ENCODE results near the gene STARD13.

The STARD13 gene

GRCh38 chr13:33219926-33220325 lies 65.6 kb downstream of the STARD13 start:
- no peak for DNase-seq (ENCODE audit: low read depth)

DNA sequence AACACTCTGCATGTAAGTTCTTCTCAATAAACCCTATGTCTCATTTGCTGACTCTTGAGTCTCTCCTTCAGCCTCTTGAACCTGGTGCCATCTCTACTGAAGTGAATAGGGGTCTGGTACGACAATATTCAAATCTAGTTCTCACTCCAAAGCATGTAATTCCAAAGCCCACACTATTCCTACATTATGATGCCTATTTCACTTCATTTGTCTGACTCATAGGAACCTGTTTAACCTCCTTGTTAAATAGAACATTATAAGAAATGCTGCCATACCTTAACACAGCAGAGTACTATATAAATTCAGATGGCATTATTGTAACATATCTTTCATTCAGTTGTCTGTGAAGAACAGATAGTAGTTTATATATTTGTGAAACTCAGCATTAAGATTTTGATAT lies 67.1 kb downstream of the STARD13 start:
- no peak for DNase-seq (ENCODE audit: low read depth)

GRCh38 chr13:33218020-33218419 lies 67.5 kb downstream of the STARD13 start:
- peak; percentile 89 for DNase-seq (ENCODE audit: low read depth)

- DNase-seq (ENCODE audit: low read depth): peak; percentile 60
Measured at GRCh38 chr13:33217256-33217655, 68.3 kb downstream of the STARD13 start.

- DNase-seq (ENCODE audit: low read depth): peak; percentile 74
Measured at GRCh38 chr13:33213797-33214196, 71.8 kb downstream of the STARD13 start.

GRCh38 chr13:33213024-33213768 lies 72.4 kb downstream of the STARD13 start:
- DNase-seq (ENCODE audit: low read depth): peak; percentile 66

DNA sequence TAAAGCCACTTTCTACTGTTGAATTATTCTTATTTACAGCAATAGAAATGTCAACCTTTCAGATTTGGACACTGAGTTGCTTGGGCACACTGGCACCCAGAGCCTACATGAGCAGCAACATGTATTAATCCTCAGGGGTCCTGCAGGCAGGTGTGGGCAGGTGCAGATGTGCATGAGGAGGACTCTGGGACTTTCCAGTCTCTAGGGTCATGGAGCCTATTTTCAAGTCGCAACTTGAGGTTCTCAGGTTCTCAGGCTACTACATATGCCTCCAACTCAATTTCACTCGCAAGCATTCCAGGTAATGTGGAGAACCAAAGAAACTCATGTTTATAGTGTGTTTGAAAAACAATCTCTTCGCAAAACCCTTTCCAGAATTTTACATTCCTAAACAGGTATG lies 73.2 kb downstream of the STARD13 start:
- DNase-seq (ENCODE audit: low read depth): no peak

DNA sequence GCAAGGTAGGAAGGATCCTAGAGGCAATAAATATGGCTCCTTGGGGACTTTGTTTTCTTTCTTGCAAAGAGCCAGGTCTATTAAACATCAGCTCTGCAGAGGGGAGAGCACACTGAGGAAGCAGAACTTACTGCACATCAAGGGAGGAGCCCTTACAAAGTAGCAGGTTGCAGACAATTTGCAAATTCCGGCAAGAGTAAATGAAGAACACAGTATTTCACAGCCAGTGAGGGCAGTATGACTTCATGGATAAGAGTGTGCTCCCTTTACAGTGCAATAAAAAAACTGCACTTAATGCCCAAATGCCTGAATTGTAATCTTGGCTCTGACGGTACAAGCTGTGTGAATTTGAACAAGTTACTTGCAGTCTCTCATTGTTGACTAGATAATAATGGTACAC lies 75.5 kb downstream of the STARD13 start:
- DNase-seq (ENCODE audit: low read depth): no peak

GRCh38 chr13:33208290-33209220 lies 77.0 kb downstream of the STARD13 start:
- DNase-seq (ENCODE audit: low read depth): no peak

DNA sequence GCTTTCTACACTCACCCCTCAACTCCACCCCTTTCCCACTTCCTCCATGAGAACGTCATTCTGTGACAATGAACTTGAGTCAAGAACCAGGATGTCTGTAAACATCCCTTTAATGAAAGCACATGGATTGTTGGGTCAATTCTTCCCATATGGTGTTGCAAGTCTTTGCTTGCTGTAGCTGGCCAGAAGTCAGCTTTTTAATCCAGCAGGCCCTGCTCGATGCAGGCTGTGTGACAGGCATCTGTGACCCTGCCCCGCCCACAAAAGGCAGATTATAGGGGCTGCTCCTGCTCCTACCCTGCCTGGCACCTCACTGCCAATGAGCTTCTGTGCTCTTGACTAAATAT lies 78.0 kb downstream of the STARD13 start:
- DNase-seq (ENCODE audit: low read depth): peak; percentile 96

DNA sequence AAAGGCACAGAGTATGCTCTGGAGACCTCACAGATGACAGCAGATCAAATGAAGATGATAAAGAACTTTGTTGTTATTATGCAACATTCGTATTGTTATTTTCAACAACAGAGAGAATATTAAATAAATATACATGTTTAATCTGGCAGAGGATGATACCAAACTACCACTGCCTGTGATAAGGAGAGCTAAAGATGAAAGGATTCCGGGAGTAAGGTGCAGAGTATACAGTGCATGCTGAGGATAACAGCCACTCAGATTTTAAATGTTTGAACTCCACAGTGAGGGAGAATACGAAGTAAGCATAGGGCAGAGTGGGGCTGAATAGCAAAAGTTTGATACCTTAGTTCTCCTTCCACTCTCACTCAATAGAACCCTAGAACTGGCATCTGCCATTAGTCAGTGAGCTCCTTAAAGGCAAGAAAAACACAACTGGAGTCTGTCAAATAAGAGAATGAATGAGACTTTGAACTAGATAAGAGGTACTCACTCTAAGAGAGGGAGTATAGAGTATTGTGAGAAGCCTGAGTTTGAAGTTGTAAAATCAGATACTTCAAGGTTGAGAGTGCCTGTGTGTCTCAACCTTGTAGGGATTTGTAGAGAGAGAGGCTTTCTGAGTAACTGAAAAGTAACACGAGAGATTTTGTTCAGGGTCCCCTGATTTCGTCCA lies 78.5 kb downstream of the STARD13 start:
- DNase-seq (ENCODE audit: low read depth): no peak

DNA sequence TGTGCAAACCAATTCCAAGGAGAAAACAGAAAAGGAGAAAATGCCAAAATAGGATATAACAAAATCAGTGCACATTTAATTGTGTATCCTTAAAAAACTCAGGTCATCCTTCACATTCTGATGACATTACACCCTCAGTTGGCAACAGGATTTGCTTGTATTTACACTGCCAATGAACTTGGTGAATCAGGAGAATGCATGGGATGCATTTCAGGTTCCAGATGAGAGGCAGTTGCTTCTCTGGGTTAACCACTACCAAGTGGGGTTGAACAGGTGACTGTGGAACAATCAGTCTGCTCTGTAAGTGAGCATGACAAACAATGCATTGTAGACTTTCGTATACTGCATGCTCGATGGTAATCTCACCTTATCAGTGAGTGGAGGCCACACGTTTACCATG lies 79.1 kb downstream of the STARD13 start:
- DNase-seq (ENCODE audit: low read depth): peak; percentile 55

GRCh38 chr13:33205804-33206221 lies 79.7 kb downstream of the STARD13 start:
- peak; percentile 71 for DNase-seq (ENCODE audit: low read depth)

GRCh38 chr13:33205224-33205623 lies 80.3 kb downstream of the STARD13 start:
- DNase-seq (ENCODE audit: low read depth): no peak

DNA sequence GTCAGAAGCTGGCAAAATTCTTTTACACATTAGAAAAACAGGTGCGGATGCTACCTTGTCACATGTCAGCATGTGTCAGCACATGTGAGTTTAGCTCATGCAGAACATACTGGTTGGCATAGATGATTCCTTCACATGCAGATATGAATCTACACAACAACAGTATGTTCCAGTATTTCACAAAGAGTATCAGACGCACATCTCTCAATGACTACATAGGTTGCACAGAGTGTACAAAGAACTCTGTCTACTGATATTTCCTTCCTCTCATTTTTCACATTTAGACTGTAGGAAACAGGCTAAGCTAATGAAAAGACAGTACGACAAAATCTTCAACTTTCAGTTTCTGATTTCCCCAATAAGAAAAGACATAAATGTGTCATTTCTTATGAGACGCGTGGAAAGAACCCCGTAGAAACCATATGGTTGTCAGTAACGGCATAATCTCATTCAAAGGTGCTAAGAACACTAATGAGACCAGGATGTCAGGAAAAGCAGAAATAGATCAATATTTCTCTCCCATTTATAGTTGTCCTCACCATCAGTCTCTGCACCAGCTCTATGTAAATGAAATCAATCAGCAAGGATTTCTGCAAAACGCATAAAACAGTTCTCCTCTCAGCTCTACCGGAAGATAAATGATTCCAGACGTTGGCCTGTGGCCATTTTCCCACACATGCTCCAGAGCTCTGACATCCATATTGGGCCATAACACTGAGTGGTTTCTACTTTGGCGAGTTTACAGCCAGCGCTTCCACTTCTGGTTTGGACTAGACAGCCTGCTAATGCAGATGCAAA lies 81.2 kb downstream of the STARD13 start:
- peak; percentile 94 for DNase-seq (ENCODE audit: low read depth)

DNA sequence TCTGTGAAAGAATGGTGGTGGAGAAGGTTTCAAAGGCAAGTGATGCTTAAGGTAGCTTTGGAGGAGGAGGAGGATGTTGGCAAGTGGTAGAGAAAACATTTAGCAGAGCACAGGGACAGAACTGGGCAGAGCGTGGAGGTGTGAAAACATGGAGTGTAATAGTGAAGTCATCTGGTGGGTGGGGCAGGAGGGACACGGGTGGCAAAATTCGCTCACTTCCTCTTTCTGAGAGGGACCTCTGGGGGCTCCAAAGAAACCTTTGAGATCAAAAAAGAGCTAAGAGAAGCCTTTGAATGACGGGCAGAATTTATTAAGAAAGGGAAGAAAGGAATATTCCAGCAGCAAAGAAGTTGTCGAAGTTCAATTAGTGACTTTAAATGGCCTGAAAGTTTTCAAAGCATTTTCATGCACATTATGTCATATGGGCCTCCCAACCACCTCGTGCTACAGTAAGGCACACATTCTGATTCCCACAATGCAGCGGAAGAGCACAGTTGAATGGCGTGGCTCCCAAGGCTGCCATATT lies 82.8 kb downstream of the STARD13 start:
- no peak for DNase-seq (ENCODE audit: low read depth)

GRCh38 chr13:33201659-33202058 lies 83.9 kb downstream of the STARD13 start:
- DNase-seq (ENCODE audit: low read depth): no peak

DNA sequence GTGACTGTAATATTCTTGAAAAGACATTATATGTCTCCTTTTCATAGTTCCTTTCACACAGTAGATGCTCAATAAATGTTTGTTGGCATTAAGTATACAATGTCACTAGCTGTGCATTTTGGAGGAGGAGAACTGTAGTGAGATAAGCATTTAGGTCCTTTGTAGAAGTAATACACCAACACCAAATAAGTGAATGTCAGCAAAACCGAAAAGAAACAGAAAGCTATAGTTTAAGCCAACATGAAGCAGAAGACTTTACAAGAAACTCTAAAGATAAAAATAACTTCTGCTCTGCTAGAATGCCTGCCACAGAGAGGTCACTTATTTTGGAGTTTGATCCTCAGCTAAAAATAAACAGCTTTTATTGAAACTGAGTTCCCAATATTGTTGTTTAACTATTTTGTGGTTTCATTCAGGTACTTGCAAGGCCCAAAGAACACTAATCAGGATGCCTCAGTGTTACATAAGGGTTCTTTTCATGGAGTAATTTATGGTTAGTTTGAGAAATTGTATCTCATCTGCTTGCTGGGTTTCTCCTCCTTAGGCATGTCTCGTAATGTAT lies 86.2 kb downstream of the STARD13 start:
- no peak for DNase-seq (ENCODE audit: low read depth)

GRCh38 chr13:33197541-33197971 lies 88.0 kb downstream of the STARD13 start:
- DNase-seq (ENCODE audit: low read depth): peak; percentile 74

DNA sequence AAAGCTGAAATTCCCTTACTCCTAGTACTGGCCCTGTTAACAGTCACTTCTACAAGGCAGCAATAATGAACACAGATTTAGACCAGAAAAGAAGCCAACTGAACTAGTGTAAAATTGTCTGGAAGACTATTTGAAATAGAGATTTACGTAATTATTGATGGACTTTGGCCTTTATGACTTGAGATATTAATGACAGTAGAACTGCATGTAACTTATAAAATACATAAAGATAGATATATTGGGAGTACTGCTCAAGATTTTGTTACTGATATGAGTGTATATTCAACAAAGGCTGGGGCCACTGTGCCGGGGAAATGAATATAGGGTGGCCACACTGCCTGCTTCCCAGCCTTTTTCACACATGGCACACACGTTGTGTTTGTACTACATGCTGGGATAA lies 88.8 kb downstream of the STARD13 start:
- DNase-seq (ENCODE audit: low read depth): no peak

Data from iris pigment epithelial cell (primary cell).